GM12878 (cell line): ENCODE results near the gene IL34. TPM values are rescaled to one million over a fixed set of nuclear protein-coding genes. Genes with fewer than 3 reads are reported as not detected.

Experiments
- CBFB ChIP-seq: IDR thresholded peaks from 2 replicates; pipeline ENCODE4 v1.6.1; 2016; ENCODE audit warnings: antibody characterized with exemption, low read depth
- MEF2B ChIP-seq: fragments of 450-650 bp; IDR thresholded peaks from 2 replicates; pipeline ENCODE4 v1.6.1; 2018; ENCODE audit warnings: mild to moderate bottlenecking, moderate library complexity; ENCODE audit not compliant: partially characterized antibody, poor library complexity, severe bottlenecking
- SIN3A ChIP-seq: IDR thresholded peaks from 2 replicates; pipeline ENCODE4 v1.6.1; 2012; ENCODE audit warnings: low read depth, low read length, improper control_type of control experiment
- polyA plus RNA-seq, 11 experiments: library from polyadenylated mRNA; depleted of rRNA in 4 of 11; unstranded in 6 of 11; stranded (reverse) in 5 of 11; fragments of >200 nt; fragmentation: Nextera tagmentation in 4 of 11; fragmentation: Illumina TruSeq in 1 of 11; extraction: Ambion mirVana in 4 of 11; extraction: Trizol in 1 of 11; gene quantifications; 1 replicate in 1 of 11; 2 replicates in 10 of 11; pipeline versions ENCODE4 v1.2.1 to v1.2.3, GENCODE V29; 2011 to 2016; ENCODE audit warnings: inconsistent platforms in 2 of 11, missing spikeins in 2 of 11, low read depth in 1 of 11
- total RNA-seq, 4 experiments: library from RNA; depleted of rRNA in 3 of 4; stranded (reverse); fragments of >200 nt in 3 of 4; fragmentation: Illumina TruSeq in 1 of 4; extraction: Trizol in 1 of 4; gene quantifications; 2 replicates each; pipeline versions ENCODE4 v1.2.1 to v1.2.3, GENCODE V29; 2013 to 2021
- TF ChIP-seq, protein P1 (sequence below): fragments of 450-650 bp; IDR thresholded peaks from 2 replicates; pipeline ENCODE4 v1.6.1; 2017; ENCODE audit warnings: mild to moderate bottlenecking, moderate library complexity
- TF ChIP-seq, protein P2 (sequence below), 3 experiments: IDR thresholded peaks in 2 of 3; conservative IDR thresholded peaks in 1 of 3; 2 replicates each; pipeline ENCODE4 v1.5.1; 2011; ENCODE audit warnings: low read depth in 3 of 3, low read length in 3 of 3, mild to moderate bottlenecking in 3 of 3, control low read depth in 2 of 3, moderate library complexity in 2 of 3, inconsistent platforms in 1 of 3, mixed read lengths in 1 of 3; ENCODE audit not compliant: control insufficient read depth in 2 of 3, insufficient read depth in 1 of 3; ENCODE audit errors: extremely low read depth in 1 of 3

Gene IL34
- total and polyA plus RNA-seq, 10 of the 15 experiments (the other 5 are each of a cell fraction or from before 2014, with no cell fraction given), result 0.27 to 0.40 TPM; not detected in 8

DNA sequence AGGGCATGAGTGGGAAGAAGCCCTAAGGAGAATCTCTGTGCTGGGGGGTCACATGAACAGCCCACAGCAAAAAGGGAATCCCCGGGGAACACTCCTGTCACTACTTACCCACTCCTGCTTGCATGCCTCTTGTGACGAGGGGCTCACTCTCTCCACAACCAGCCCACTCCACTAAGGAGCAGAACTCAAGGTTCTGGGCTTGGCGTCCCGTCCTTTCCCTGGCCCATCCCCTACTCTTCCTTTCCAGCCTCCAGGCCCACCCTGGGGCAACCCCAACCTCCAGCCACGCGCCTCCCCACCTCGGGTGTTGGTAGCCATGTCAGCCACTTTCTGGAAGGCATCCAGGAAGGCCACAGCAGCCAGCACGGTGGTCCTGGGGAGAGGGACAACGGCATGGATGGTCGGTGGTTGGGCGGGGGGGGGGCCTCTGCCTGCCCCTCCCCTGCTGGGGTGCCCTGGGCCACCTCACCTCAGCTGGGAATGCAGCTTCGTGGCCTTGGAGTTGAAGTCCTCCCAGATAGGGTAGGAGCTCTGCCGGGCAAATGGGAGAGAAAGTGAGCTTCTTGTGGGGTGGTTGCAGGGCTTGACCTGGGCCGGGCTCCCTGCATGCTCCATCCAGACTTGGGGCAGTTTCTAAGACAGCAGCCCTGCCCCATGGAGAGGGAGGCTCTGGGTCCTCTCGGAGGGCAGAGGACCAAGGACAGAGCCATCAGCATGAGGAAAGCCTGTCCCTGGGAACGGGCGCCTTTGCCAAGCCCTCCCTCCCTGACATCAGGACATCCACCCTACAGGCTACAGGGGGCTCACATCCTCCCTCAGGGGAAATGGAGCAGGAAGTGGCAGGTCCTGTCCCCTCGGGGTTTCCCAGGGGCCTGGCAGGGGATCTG lies 34.4 kb downstream of the IL34 start (continued):
- TF ChIP-seq CBFB (no peak), MEF2B (no peak), SIN3A (no peak)
- TF ChIP-seq, protein P1, sequence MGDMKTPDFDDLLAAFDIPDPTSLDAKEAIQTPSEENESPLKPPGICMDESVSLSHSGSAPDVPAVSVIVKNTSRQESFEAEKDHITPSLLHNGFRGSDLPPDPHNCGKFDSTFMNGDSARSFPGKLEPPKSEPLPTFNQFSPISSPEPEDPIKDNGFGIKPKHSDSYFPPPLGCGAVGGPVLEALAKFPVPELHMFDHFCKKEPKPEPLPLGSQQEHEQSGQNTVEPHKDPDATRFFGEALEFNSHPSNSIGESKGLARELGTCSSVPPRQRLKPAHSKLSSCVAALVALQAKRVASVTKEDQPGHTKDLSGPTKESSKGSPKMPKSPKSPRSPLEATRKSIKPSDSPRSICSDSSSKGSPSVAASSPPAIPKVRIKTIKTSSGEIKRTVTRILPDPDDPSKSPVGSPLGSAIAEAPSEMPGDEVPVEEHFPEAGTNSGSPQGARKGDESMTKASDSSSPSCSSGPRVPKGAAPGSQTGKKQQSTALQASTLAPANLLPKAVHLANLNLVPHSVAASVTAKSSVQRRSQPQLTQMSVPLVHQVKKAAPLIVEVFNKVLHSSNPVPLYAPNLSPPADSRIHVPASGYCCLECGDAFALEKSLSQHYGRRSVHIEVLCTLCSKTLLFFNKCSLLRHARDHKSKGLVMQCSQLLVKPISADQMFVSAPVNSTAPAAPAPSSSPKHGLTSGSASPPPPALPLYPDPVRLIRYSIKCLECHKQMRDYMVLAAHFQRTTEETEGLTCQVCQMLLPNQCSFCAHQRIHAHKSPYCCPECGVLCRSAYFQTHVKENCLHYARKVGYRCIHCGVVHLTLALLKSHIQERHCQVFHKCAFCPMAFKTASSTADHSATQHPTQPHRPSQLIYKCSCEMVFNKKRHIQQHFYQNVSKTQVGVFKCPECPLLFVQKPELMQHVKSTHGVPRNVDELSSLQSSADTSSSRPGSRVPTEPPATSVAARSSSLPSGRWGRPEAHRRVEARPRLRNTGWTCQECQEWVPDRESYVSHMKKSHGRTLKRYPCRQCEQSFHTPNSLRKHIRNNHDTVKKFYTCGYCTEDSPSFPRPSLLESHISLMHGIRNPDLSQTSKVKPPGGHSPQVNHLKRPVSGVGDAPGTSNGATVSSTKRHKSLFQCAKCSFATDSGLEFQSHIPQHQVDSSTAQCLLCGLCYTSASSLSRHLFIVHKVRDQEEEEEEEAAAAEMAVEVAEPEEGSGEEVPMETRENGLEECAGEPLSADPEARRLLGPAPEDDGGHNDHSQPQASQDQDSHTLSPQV, result no peak
- TF ChIP-seq, protein P2, sequence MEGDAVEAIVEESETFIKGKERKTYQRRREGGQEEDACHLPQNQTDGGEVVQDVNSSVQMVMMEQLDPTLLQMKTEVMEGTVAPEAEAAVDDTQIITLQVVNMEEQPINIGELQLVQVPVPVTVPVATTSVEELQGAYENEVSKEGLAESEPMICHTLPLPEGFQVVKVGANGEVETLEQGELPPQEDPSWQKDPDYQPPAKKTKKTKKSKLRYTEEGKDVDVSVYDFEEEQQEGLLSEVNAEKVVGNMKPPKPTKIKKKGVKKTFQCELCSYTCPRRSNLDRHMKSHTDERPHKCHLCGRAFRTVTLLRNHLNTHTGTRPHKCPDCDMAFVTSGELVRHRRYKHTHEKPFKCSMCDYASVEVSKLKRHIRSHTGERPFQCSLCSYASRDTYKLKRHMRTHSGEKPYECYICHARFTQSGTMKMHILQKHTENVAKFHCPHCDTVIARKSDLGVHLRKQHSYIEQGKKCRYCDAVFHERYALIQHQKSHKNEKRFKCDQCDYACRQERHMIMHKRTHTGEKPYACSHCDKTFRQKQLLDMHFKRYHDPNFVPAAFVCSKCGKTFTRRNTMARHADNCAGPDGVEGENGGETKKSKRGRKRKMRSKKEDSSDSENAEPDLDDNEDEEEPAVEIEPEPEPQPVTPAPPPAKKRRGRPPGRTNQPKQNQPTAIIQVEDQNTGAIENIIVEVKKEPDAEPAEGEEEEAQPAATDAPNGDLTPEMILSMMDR (IDR thresholded peaks at IDR 0.05 in 2 of 3, conservative IDR thresholded peaks at IDR 0.05 in 1 of 3; ENCODE audit: control insufficient read depth in 2 of 3, extremely low read depth in 1 of 3, insufficient read depth in 1 of 3, low read depth in 3 of 3, low read length in 3 of 3), result no peak
- TF ChIP-seq, all 136 proteins: peak for 0
